NCI-H2227 (cell line): ENCODE measurements around the gene BCOR.

Experiments used
- DNase-seq: peaks from one replicate; lab custom pipeline; 2025; ENCODE audit not compliant: unreplicated experiment; lab: John Stamatoyannopoulos, UW

The BCOR gene

DNA sequence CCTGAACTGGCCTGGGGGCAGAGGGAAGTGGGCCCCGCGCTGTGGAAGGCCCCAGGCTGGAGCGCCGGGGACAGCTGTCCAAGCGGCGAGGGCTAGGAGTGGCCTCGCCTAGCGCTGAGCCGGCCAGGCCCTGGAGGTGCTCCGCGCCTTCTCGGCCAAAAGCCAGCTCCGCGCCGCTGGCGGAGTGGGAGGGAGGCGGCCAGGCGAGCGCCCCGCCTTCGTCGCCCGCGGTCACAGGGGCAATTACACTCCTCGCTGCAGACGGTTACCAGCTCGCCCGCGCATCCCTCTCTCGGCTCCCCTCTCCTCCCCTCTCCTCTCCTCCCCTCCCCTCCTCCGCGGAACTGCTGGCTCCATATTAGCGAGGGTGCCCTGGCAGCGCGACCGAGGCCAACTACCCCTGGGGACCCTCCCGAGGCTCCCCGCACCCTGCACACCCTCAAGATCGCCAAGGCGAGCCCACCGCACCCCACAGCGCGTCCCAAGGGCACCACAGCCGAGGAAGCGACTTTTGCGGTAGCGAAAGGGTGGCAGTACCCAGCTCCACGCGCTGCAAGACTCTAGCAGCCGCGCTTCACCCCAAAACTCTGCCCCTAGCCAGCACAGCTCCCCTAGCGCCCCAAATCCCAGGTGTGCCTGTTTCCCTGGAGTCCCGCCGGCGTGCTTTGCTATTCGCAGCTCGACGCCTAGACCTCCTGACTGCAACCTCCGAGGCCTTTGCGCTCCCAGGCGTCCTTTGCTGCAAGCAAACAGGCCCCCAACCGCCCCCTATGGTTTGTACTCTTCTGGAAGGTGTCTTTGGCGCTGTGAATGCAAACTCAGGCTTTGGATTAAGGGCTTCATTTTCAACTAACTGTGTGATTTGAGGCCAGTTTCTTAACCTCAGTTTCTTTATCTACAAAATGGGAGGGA is 91.4 kb downstream of the BCOR start:
- no peak for DNase-seq

DNA sequence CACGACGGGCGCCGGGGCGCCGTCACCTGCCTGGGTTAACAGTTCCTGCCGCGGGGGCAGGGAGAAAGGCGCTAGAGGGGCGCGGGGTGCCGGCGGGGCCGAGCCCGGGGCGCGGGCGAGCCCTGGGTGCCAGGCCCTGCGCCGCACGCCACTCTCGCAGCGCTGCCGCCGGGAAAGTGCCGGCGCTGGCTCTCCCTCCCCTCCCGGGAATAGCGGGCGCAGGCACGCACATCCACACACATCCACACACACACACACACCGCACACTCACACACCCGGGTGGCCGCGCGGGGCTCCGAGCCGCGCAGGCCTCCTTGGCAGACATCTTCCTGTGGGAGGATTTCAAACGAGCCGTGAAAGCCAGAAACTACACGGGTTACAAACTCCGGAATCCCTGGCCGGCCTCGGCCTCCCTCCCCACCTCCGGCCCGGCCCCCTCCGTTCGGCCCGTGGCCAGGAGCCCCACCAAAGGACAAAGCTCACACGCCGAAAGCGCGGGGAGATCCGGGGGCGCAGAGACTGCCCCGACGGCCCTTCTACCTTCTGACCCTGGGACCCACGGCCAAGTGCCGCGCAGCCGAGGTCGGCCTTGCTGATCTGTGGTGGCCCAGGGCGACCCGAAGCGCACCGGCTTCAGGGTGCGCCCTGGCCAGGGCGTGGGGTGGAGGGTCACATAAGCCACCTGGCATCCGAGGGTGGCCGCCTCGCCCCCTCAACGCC is 92.3 kb downstream of the BCOR start:
- DNase-seq: no peak

DNA sequence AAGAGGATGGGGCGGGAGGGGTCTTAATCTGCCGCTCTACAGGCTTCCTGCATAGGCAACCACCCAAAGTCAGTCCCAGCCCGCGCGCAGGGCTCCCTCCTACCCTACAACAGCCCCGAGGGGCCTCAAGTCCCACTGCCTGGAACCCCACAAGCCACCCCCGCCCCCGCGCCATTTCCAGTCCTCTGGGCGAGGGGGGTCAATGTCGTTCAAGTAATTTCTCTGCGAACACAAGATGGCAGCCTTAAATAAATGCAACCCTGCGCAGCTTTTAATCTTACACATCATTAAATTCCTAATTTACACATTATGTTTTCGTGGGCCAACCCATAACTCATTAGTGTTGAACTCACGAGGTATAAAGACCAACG is 92.9 kb downstream of the BCOR start:
- DNase-seq: no peak

DNA sequence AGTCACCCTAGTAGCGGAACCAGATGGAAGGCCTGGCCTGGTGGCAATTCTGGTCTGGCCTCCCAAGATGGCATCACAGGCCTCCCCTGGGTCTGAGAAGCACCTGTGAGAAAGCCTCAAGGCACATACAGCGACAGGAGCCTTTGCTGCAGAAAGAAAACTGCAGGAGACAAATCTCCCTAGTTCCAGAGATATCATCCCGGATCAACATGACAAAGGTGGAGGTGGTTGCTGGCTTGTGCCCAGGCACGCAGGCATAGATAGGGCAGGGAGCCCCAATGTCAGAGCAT is 93.6 kb downstream of the BCOR start:
- no peak for DNase-seq

DNA sequence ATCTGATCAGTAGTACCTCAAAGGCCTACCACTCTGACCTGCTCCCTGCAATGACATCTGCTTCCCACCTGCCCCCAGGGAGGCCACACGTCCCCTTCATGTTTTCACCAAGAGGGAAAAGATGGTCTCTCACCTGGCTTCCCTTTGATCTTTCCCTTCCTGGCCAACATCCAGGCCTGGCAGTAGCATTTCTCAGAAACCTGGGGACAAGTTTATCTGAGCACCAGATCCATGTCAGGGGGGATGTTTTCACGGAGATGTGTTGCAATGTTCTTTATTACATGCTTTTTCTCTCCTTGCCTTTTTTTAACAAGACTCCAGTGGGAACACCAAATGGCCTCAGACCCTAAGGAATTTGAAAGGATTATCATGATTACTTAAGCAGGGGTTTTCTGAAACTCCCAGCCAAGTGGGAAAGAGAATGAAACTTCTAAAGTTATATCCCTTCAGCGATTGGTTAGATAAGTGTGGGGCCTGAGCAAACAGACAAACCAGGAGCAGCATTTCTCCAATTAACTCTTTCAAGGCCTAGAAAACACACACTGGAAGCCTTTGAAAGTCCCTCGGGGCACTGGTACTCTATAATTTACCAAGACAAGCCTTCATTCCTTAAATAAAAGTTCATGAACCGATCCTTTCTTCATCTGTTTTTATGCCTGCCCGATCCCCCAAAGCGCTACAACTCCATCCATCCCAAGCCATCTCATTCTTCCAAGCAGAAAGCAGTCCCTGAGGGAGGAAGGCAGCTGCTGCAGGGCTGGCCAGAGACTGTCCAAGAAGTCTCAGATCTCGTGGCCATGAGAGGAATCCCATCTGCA is 94.1 kb downstream of the BCOR start:
- no peak for DNase-seq

DNA sequence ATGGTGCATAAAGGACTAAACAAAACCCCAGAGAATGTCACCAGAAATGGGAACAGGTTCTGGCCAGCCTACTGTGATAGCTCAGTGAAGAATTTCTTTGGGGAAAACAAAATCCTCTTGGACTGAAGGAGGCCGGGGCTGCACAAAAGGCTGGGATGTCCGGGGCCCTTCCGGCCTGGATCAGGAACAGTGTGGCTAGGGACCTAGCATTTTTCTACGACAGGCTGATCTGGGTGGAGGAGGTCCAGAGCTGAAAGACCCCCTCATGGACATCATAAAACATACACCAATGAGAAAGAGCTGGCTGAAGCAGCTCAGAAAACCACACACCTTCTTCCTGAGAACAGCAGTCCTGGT is 94.7 kb downstream of the BCOR start:
- no peak for DNase-seq
